CD4-positive, alpha-beta T cell treated with Interleukin-12 subunit alpha and Interleukin-12 subunit beta, for 1 hour (primary cell): Measurements from ENCODE around the gene SMO.
A peak's percentile ranks its signal among the peaks of the same experiment; 100 is the strongest.
"Not testable (repeated sequence)": the region's sequence is repeated elsewhere in the genome, so short reads cannot be mapped to it uniquely, and the experiment has no call there.

ENCODE experiments used
- DNase-seq: peaks from one replicate; pipeline ENCODE4 v3.0.0-alpha.2; 2020

SMO gene

GRCh38 chr7:129240119-129240820 lies 51.8 kb downstream of the SMO start:
- DNase-seq, result no peak

- DNase-seq, result no peak
Observed at GRCh38 chr7:129244220-129244619, 55.8 kb downstream of the SMO start.

- DNase-seq, result no peak
Observed at GRCh38 chr7:129245533-129245932, 57.1 kb downstream of the SMO start.

- no peak for DNase-seq
Observed at GRCh38 chr7:129247087-129247486, 58.7 kb downstream of the SMO start.

- no peak for DNase-seq
Observed at GRCh38 chr7:129252128-129252527, 63.7 kb downstream of the SMO start.

- not testable (repeated sequence) for DNase-seq
Observed at GRCh38 chr7:129252603-129253002, 64.2 kb downstream of the SMO start.

GRCh38 chr7:129255800-129256199 lies 67.4 kb downstream of the SMO start:
- DNase-seq, result no peak

GRCh38 chr7:129256221-129256620 lies 67.8 kb downstream of the SMO start:
- no peak for DNase-seq

GRCh38 chr7:129257168-129257567 lies 68.7 kb downstream of the SMO start:
- no peak for DNase-seq

- DNase-seq, result peak; percentile 6
Observed at GRCh38 chr7:129258649-129259389, 70.4 kb downstream of the SMO start.

- DNase-seq, result peak; percentile 9
Observed at GRCh38 chr7:129262324-129262723, 73.9 kb downstream of the SMO start.
